ENCODE data around the gene ADCY7.
"Not testable (repeated sequence)": the region's sequence is repeated elsewhere in the genome, so short reads cannot be mapped to it uniquely, and the experiment has no call there.

Gene ADCY7

GRCh38 chr16:50266337-50267091 is at the start of gene ADCY7:
ADCY7 (plus strand) TSS chr16:50266551; CDS start chr16:50288180, 21,629 bp downstream.
- peak; percentile 92 for DNase-seq

- DNase-seq: no peak
These were observed 46.9 kb upstream of the ADCY7 start for GRCh38 chr16:50219402-50219975.

- DNase-seq: no peak
These were observed 42.1 kb upstream of the ADCY7 start for GRCh38 chr16:50224286-50224685.

- no peak for DNase-seq
These were observed 39.2 kb upstream of the ADCY7 start for GRCh38 chr16:50227120-50227519.

GRCh38 chr16:50227665-50228064 is 38.7 kb upstream of the ADCY7 start:
- no peak for DNase-seq

GRCh38 chr16:50228364-50228868 is 37.9 kb upstream of the ADCY7 start:
- no peak for DNase-seq

GRCh38 chr16:50229149-50229726 is 37.1 kb upstream of the ADCY7 start:
- no peak for DNase-seq

GRCh38 chr16:50234771-50235556 is 31.4 kb upstream of the ADCY7 start:
- DNase-seq: peak; percentile 14

- no peak for DNase-seq
These were observed 30.8 kb upstream of the ADCY7 start for GRCh38 chr16:50235581-50235980.

- no peak for DNase-seq
These were observed 28.0 kb upstream of the ADCY7 start for GRCh38 chr16:50238314-50238713.

- DNase-seq: no peak
These were observed 27.5 kb upstream of the ADCY7 start for GRCh38 chr16:50238868-50239301.

GRCh38 chr16:50243024-50243423 is 23.3 kb upstream of the ADCY7 start:
- not testable (repeated sequence) for DNase-seq

GRCh38 chr16:50244140-50244503 is 22.2 kb upstream of the ADCY7 start:
- DNase-seq: peak; percentile 40

GRCh38 chr16:50244504-50245416 is 21.6 kb upstream of the ADCY7 start:
- peak; percentile 66 for DNase-seq

GRCh38 chr16:50245417-50246298 is 20.7 kb upstream of the ADCY7 start:
- peak; percentile 75 for DNase-seq

GRCh38 chr16:50246299-50247122 is 19.8 kb upstream of the ADCY7 start:
- peak; percentile 47 for DNase-seq

GRCh38 chr16:50247123-50247905 is 19.0 kb upstream of the ADCY7 start:
- no peak for DNase-seq

- no peak for DNase-seq
These were observed 18.3 kb upstream of the ADCY7 start for GRCh38 chr16:50247906-50248608.

GRCh38 chr16:50248845-50249244 is 17.5 kb upstream of the ADCY7 start:
- DNase-seq: no peak

All from DMS53 (cell line).